CD1c-positive myeloid dendritic cell (primary cell): Measurements from ENCODE around the gene PAK4.
A peak's percentile ranks its signal among the peaks of the same experiment; 100 is the strongest.
"Not testable (repeated sequence)": the region's sequence is repeated elsewhere in the genome, so short reads cannot be mapped to it uniquely, and the experiment has no call there.

Source experiments
- DNase-seq: peaks from one replicate; pipeline ENCODE4 v3.0.0-alpha.2; 2016; ENCODE audit errors: extremely low spot score

Gene PAK4

GRCh38 chr19:39125554-39126311, at the start of gene PAK4:
PAK4 (plus strand) TSS chr19:39125786; CDS start chr19:39169554, 43,768 bp downstream.
- peak; percentile 98 for DNase-seq

GRCh38 chr19:39077323-39077722, 48.3 kb upstream of the PAK4 start:
- no peak for DNase-seq

GRCh38 chr19:39078436-39079200, 47.0 kb upstream of the PAK4 start:
- no peak for DNase-seq

- DNase-seq: no peak
Observed at GRCh38 chr19:39080431-39080830, 45.2 kb upstream of the PAK4 start.

- no peak for DNase-seq
Observed at GRCh38 chr19:39082167-39082566, 43.4 kb upstream of the PAK4 start.

DNA sequence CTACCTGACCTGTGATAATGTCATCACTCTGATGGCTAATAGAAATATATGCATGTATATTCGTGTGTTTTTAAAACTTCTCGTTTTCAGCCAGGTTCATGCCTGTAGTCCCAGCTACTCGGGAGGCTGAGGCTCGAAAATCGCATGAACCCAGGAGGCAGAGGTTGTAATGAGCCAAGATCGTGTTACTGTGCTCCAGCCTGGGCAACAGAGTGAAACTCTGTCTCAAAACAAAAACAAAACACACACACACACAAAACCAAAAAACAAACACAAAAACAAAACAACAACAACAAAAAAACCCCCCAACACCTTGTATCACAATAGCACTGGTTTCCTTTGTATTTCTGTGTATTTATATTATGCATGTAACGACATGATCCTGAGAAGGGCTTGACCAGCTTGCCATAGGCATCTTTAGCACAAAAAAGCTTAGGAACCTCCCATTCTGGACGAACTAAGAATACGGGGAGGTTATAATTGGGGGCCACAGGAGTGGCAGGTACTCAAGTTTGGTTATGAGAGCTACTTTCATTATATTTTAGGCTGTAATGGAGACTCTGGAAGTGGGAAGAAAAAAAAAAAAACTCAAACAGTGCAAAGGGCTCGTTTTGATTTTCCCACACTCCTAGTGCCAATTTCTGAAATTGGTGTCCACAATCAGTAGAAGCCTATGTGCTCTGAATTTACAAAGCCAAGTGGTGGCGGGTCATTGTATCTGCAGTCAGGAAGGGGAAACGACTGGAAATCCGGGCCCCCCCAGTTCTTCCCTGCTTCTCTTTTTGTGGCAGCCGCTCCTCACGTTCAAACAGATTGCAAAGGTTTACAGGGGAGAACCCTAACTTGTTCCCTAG, 42.6 kb upstream of the PAK4 start:
- DNase-seq: peak; percentile 10

- no peak for DNase-seq
Observed at GRCh38 chr19:39083599-39083982, 42.0 kb upstream of the PAK4 start.

DNA sequence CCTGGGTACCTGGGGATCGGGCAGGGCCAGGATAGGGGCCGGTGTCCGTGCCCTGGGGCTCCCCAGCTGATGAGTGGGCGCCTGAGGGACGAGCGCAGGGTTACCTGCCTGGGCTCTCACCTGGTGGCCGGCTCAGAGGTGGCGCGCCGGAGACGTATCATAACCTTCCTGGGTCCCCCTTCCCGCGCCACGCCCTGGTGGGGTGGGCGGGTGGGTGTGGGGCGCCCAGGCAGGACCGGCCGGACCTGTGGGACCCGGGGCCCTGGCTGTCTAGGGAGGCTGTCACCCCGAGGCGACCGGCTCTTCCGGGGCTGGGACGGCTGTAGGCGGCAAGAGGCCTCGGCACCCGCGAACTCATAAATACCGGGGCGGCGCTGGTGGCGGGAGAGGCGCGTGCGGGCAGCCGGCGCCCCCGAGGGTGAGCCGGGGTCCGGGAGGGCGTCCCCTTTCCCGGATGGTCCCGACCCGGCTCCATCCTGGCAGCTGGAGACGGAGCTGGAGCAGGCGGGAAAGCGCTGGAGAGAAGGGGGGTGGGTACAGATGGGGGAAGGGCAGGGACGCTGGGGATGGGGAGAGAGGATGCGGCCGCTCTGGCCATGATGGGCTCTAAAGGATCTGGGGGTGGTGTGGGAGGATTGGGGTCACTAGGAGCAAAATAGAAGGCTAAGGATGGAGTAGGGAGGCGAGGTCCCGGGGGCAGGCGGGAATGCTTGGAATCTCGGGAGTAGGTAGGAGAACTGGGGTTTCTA, 41.4 kb upstream of the PAK4 start, which contains the start of gene ACP7:
Gene ACP7, plus strand, starts transcription at position 386 of the 749 bp plus-strand sequence. CDS start 902 bp downstream, outside the sequence.
- no peak for DNase-seq

DNA sequence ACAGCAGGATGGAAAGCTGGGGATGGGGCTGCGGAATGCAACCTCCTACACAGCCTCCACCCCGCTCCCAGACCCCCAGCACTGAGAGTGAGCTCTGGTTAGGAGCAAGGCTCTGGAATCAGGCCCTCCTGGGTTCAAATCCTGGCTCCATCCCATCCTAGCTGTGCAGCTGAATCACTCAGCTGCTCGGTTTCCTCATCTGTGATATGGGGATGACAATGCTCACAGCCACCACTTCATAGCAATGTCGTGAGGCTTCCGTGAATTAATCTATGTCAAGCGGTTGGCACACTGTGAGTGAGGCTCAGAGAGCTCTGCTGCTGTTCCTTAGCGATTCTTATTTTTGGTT, 40.9 kb upstream of the PAK4 start:
- DNase-seq: no peak

DNA sequence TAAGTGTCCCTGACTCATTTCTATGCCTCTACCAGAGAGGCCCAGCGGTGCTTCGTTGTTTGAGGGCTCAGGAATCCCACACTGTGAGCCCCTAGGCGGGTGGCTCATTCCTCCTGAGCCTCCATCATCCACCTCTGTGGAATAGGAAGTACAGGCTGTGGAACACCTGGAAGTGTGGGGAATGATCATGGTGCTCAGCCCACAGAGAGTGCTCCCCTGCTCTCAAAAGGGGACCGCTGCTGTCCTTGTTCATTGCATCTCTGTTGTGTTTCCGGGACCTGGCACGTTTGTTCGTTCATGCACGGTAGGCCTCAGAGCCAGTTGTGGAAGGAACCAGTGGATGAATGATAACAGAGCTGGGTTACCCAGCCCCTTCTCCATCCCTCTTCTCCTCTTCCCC, 40.2 kb upstream of the PAK4 start:
- no peak for DNase-seq

- DNase-seq: no peak
Observed at GRCh38 chr19:39086386-39086785, 39.2 kb upstream of the PAK4 start.

DNA sequence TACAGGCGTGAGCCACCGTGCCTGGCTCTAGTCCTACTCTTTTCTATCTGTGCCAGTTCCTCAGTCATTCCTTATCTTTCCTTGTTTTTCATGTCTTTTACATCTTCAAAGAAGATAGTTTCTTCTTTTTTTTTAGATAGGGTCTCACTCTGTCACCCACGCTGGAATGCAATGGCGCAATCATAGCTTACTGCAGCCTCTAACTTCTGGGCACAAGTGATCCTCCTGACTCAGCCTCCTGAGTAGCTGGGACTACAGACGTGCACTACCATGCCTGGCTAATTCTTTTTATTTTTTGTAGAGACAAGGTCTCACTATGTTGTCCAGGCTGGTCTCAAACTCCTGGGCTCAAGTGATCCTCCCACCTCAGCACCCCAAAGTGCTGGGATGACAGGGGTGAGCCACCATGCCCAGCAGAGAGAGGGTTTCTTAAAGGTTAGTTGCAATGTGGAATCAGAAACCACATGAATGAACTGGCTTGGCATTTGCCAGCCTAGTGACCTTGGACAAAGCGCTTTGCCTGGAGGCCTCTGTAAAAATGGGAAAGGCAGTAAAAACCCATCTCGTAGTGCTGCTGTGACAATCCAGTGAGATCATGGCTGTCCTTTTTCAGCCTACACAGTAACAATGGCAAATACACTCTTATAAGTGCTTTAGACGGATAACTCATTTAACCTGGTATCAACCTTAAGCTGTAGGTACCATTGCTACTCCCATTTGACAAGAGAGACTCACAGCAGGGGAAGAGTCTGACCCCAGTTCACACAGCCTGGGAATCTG, 37.5 kb upstream of the PAK4 start:
- no peak for DNase-seq

GRCh38 chr19:39090016-39090415, 35.6 kb upstream of the PAK4 start:
- DNase-seq: not testable (repeated sequence)

- no peak for DNase-seq
Observed at GRCh38 chr19:39090881-39091280, 34.7 kb upstream of the PAK4 start.

GRCh38 chr19:39095799-39096540, 29.6 kb upstream of the PAK4 start:
- DNase-seq: not testable (repeated sequence)

DNA sequence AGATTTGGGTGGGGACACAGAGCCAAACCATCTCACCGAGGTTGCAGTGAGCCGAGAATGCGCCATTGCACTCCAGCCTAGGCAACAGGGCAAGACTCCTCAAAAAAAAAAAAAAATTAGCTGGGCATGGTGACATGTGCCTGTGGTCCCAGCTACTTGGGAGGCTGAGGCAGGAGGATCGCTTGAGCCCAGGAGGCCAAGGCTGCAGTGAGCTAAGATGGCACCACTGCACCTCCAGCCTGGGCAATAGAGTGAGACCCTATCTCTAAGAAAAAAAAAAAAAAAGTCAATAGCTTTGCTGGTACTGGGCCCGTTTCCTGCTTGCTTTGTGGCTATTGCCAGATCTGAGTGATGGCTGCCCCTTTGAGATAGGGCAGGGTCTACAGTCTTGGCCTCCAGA, 28.3 kb upstream of the PAK4 start:
- DNase-seq: no peak

- DNase-seq: no peak
Observed at GRCh38 chr19:39097721-39098120, 27.9 kb upstream of the PAK4 start.

DNA sequence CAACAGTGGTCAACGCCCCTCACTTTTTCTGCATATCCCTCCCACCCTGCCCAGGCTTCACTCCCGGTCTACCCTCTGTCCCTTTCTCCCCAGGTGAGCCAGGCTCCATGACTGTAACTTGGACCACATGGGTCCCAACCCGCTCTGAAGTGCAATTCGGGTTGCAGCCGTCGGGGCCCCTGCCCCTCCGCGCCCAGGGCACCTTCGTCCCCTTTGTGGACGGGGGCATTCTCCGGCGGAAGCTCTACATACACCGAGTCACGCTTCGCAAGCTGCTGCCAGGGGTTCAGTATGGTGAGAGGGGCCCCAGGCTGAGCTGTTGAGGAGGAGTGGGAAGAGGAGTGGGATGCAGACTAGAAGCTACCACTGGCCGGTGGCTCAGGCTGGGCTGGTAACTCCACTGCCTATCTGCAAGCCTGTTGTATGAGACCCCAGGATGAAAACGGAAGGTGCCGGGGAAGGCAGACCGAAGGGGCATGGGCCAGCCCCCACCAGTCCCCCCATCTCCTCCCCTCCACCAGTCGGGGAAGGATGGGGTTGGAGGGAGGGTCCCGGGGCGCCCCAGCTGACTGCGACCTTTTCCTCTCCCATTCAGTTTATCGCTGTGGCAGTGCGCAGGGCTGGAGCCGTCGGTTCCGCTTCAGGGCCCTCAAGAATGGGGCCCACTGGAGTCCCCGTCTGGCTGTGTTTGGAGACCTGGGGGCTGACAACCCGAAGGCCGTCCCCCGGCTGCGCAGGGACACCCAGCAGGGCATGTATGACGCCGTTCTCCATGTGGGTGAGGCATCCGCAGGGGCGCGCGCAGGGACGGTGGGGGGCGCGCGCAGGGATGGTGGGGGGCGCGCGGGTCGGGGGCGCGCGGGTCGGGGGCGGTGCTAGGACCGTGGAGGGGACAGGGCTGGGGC, 27.0 kb upstream of the PAK4 start:
- no peak for DNase-seq

GRCh38 chr19:39099341-39099740, 26.2 kb upstream of the PAK4 start:
- no peak for DNase-seq
